ENCODE results near the gene LRBA. TPM values are rescaled to one million over a fixed set of nuclear protein-coding genes. Genes with fewer than 3 reads are reported as not detected.

The LRBA gene
- total and polyA plus RNA-seq, 9 of the 15 experiments (the other 6 are each of a cell fraction or from before 2014, with no cell fraction given) = 24.2 to 88.7 (median 59.7) TPM

DNA sequence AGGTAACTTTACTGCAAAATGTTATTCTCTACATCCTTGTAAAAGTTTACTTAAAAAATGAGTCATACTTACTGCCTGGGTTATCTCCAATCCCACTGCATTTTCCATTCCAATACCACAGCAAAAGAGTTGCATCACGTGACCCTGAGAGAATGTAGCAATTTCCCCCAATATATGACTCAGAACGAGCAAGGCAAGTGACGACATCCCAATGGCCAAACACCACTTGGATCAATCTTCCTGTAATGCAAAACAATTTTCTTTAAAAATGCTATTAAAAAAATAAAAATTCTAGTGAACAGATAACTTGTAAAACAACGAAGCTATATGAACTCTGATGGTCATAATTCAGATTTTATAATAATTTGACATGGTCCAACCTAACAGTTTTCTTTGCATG lies 712.5 kb downstream of the LRBA start (continued):
- no peak for TF ChIP-seq ATF1 (CRISPR knock-in tag; IDR thresholded peaks at IDR 0.05)
- TF ChIP-seq ATF1 (tag; IDR thresholded peaks at IDR 0.05) = peak; percentile 57
- TF ChIP-seq TOE1 (IDR thresholded peaks at IDR 0.05; ENCODE audit: borderline replicate concordance) = peak; percentile 98
- TF ChIP-seq TOE1 (CRISPR knock-in tag; IDR thresholded peaks at IDR 0.05; ENCODE audit: borderline replicate concordance, low read depth) = no peak
- TF ChIP-seq, protein P1, sequence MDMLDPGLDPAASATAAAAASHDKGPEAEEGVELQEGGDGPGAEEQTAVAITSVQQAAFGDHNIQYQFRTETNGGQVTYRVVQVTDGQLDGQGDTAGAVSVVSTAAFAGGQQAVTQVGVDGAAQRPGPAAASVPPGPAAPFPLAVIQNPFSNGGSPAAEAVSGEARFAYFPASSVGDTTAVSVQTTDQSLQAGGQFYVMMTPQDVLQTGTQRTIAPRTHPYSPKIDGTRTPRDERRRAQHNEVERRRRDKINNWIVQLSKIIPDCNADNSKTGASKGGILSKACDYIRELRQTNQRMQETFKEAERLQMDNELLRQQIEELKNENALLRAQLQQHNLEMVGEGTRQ (CRISPR knock-in tag; IDR thresholded peaks at IDR 0.05) = peak; percentile 95
- TF ChIP-seq CBX3 (IDR thresholded peaks at IDR 0.05; ENCODE audit: borderline replicate concordance in 1 of 2, low read length in 2 of 2) = peak in 1 of 2 experiments; percentile 79; a peak in 1 of 3 replicates
- peak; percentile 85 for TF ChIP-seq ATF7 (IDR thresholded peaks at IDR 0.05)
- TF ChIP-seq TCFL5 (CRISPR knock-in tag; conservative IDR thresholded peaks at IDR 0.05) = no peak
- no peak for TF ChIP-seq ETS2 (tag; IDR thresholded peaks at IDR 0.05; ENCODE audit: borderline replicate concordance, poor library complexity, severe bottlenecking)
- TF ChIP-seq LEF1 (IDR thresholded peaks at IDR 0.05) = peak; percentile 65; the same call in 1 of the 2 replicates
- TF ChIP-seq CBFA2T2 (conservative IDR thresholded peaks at IDR 0.05) = peak; percentile 83
- TF ChIP-seq, protein P2, sequence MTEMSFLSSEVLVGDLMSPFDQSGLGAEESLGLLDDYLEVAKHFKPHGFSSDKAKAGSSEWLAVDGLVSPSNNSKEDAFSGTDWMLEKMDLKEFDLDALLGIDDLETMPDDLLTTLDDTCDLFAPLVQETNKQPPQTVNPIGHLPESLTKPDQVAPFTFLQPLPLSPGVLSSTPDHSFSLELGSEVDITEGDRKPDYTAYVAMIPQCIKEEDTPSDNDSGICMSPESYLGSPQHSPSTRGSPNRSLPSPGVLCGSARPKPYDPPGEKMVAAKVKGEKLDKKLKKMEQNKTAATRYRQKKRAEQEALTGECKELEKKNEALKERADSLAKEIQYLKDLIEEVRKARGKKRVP (CRISPR knock-in tag; IDR thresholded peaks at IDR 0.05) = 0 out of 2 replicates have a peak, but pooled peaks have one; percentile 17
- 0 out of 2 replicates have a peak, but pooled peaks have one; percentile 35 for TF ChIP-seq L3MBTL2 (IDR thresholded peaks at IDR 0.05)
- no peak for TF ChIP-seq ZFP1 (CRISPR knock-in tag; IDR thresholded peaks at IDR 0.05)
- no peak for TF ChIP-seq ERF (CRISPR knock-in tag; IDR thresholded peaks at IDR 0.05)
- no peak for TF ChIP-seq MYC (IDR thresholded peaks at IDR 0.05; ENCODE audit: low read depth, low read length)
- no peak for TF ChIP-seq MYC (CRISPR knock-in tag; IDR thresholded peaks at IDR 0.05; ENCODE audit: borderline replicate concordance, low read depth)
- TF ChIP-seq TEAD4 (IDR thresholded peaks at IDR 0.05; ENCODE audit: low read length) = peak; percentile 75
- TF ChIP-seq TEAD4 (CRISPR knock-in tag; IDR thresholded peaks at IDR 0.05; ENCODE audit: borderline replicate concordance) = no peak
- peak in 1 of 2 experiments; percentile 55; a peak in 1 of 4 replicates for TF ChIP-seq RCOR1 (IDR thresholded peaks at IDR 0.05; ENCODE audit: borderline replicate concordance in 1 of 2, low read depth in 2 of 2, low read length in 2 of 2)
- TF ChIP-seq SMAD4 (CRISPR knock-in tag; conservative IDR thresholded peaks at IDR 0.05) = peak; percentile 59; the same call in 1 of the 2 replicates
- TF ChIP-seq ZNF184 (CRISPR knock-in tag; IDR thresholded peaks at IDR 0.05) = no peak
- TF ChIP-seq NCOR1 (IDR thresholded peaks at IDR 0.05) = no peak
- TF ChIP-seq, protein P3, sequence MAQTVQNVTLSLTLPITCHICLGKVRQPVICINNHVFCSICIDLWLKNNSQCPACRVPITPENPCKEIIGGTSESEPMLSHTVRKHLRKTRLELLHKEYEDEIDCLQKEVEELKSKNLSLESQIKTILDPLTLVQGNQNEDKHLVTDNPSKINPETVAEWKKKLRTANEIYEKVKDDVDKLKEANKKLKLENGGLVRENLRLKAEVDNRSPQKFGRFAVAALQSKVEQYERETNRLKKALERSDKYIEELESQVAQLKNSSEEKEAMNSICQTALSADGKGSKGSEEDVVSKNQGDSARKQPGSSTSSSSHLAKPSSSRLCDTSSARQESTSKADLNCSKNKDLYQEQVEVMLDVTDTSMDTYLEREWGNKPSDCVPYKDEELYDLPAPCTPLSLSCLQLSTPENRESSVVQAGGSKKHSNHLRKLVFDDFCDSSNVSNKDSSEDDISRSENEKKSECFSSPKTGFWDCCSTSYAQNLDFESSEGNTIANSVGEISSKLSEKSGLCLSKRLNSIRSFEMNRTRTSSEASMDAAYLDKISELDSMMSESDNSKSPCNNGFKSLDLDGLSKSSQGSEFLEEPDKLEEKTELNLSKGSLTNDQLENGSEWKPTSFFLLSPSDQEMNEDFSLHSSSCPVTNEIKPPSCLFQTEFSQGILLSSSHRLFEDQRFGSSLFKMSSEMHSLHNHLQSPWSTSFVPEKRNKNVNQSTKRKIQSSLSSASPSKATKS (CRISPR knock-in tag; IDR thresholded peaks at IDR 0.05) = no peak
- TF ChIP-seq ZNF785 (CRISPR knock-in tag; IDR thresholded peaks at IDR 0.05) = no peak
- no peak for TF ChIP-seq NFIC (IDR thresholded peaks at IDR 0.05)
- TF ChIP-seq TEAD1 (CRISPR knock-in tag; IDR thresholded peaks at IDR 0.05) = 0 out of 4 replicates have a peak, but pooled peaks of 1 of the 2 experiments have one; percentile 37
- TF ChIP-seq SMAD1 (IDR thresholded peaks at IDR 0.05; ENCODE audit: low read depth, low read length, partially characterized antibody) = no peak
- TF ChIP-seq CBX1 (IDR thresholded peaks at IDR 0.05; ENCODE audit: low read depth) = no peak; the same call in 1 of the 2 replicates

Data from K562 (cell line).